Measurements from ENCODE around the gene GLB1L2. TPM values are rescaled to one million over a fixed set of nuclear protein-coding genes. Genes with fewer than 3 reads are reported as not detected.
A peak's percentile ranks its signal among the peaks of the same experiment; 100 is the strongest.

GLB1L2 gene
- total RNA-seq, 4 donors from 2014 or later: 13.4 to 31.6 (median 25.8) TPM

GRCh38 chr11:134365011-134365925, 33.5 kb downstream of the GLB1L2 start:
- H3K9me3 ChIP-seq: no peaks in the 10 kb centered on the region
- TF ChIP-seq POLR2A (IDR thresholded peaks at IDR 0.05): no peak
- no peak for TF ChIP-seq CTCF (IDR thresholded peaks at IDR 0.05)
- peaks cover 6 to 25% of the 10 kb centered on the region in 2 donors for H3K4me1 ChIP-seq
- H3K36me3 ChIP-seq: no peaks in the 10 kb centered on the region
- peak; percentile 33 to 62 for DNase-seq
- intact Hi-C loops (cut with DNase I): loop anchor here (10.0 kb wide), 1 partner anchor 110 kb away; no protein-coding TSS in a partner anchor
- WGBS, 2 donors: 62 to 64% methylated on average over 9 to 15 of the region's 22 CpGs
- peak overlapping the region in 1 of 3 donors; percentile 37 for H3K27ac ChIP-seq
- no peaks in the 10 kb centered on the region for H3K27me3 ChIP-seq
- H3K4me3 ChIP-seq (replicated peaks in 1 of 3): no peak overlapping the region

- Histone ChIP-seq H3K9me3 (no peaks in the 10 kb centered on the region), H3K27me3 (no peaks in the 10 kb centered on the region), H3K4me3 (replicated peaks in 1 of 3) (no peak overlapping the region), H3K36me3 (no peaks in the 10 kb centered on the region), H3K4me1 (peaks cover 6 to 23% of the 10 kb centered on the region in 2 donors), H3K27ac (peak overlapping the region in 1 of 3 donors; percentile 37)
- WGBS, 2 donors: 54 to 55% methylated on average over 6 to 7 of the region's 7 CpGs
- DNase-seq: no peak
- TF ChIP-seq POLR2A (IDR thresholded peaks at IDR 0.05) (no peak), CTCF (IDR thresholded peaks at IDR 0.05) (no peak)
- intact Hi-C loops (cut with DNase I): loop anchor here (10.0 kb wide), 1 partner anchor 109 kb away; no protein-coding TSS in a partner anchor
Measured at GRCh38 chr11:134366254-134366653, 34.5 kb downstream of the GLB1L2 start.

DNA sequence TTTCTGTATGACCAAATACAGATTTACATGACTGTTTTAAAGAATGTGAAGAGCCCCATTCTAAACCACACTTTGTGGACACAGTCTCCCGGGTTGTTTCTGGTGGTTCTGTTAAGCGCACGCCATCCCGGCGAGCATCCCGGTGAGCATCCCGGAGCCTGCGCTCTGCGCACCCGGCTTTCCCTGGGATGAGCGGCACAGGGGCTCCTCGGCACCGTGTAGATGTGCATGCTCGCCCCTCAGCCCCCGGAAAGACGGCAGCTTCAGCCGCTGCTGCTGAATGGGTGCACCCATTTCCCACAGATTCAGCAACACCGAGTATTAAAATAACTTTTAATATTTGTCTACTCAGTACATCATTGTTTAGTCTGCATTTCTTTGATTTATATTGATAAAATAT, 36.0 kb downstream of the GLB1L2 start:
- DNase-seq: no peak

DNA sequence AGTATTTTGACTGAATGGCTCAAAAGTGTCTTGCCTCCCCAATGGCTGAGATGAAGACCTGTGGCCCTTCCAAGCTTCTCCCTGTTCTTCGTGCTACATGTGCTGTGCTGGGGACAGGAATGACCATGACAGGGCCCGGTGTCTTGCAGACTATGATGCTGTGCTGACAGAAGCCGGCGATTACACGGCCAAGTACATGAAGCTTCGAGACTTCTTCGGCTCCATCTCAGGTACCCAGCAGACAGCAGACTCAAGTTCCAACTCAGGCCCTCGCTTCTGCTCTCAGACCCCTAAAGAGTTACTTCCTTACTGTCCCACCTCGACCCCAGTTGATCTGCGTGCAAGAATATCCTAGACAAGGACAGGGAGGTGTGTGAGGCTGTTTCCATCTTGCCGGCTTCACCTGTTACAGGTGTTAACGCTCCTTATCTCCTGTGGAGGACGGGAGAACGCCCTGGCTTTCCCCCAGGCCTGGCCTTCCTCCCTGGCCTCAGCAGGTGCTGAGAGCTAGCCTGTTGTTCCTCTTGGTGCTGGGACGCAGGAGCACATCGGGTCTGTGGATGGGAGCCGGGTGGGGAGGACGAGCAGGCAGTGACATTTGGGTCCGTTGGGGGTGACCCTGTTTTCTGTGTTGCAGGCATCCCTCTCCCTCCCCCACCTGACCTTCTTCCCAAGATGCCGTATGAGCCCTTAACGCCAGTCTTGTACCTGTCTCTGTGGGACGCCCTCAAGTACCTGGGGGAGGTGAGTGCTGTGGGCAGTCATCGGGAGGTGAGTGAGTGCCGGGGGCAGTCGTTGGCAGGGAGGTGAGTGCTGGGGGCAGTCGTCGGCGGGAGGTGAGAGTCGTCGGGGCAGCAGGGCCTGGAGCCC, 38.1 kb downstream of the GLB1L2 start:
- no peak for DNase-seq
- intact Hi-C loops (cut with DNase I): loop anchor here (10.0 kb wide), 1 partner anchor 105 kb away; no protein-coding TSS in a partner anchor
- Histone ChIP-seq H3K4me1 (peaks cover 6 to 18% of the 10 kb centered on the region in 2 donors), H3K9me3 (no peaks in the 10 kb centered on the region), H3K27ac (no peak overlapping the region), H3K4me3 (replicated peaks in 1 of 3) (no peak overlapping the region), H3K27me3 (no peaks in the 10 kb centered on the region), H3K36me3 (no peaks in the 10 kb centered on the region)
- TF ChIP-seq CTCF (IDR thresholded peaks at IDR 0.05): no peak
- no peak for TF ChIP-seq POLR2A (IDR thresholded peaks at IDR 0.05)
- 87 to 89% methylated on average over 28 of the region's 30 CpGs for WGBS, 2 donors

More for the DNA sequence above, 36.0 kb downstream of the GLB1L2 start:
- intact Hi-C loops (cut with DNase I): loop anchor here (10.0 kb wide), 1 partner anchor 107 kb away; no protein-coding TSS in a partner anchor
- Histone ChIP-seq H3K27me3 (no peaks in the 10 kb centered on the region), H3K27ac (no peak overlapping the region), H3K36me3 (no peaks in the 10 kb centered on the region), H3K4me3 (replicated peaks in 1 of 3) (no peak overlapping the region), H3K4me1 (peaks cover 6 to 23% of the 10 kb centered on the region in 2 donors), H3K9me3 (no peaks in the 10 kb centered on the region)
- WGBS, 2 donors: 86 to 91% methylated on average over 18 of the region's 18 CpGs
- TF ChIP-seq POLR2A (IDR thresholded peaks at IDR 0.05): no peak
- no peak for TF ChIP-seq CTCF (IDR thresholded peaks at IDR 0.05)

All from thyroid gland (tissue), 4 donors.